ENCODE data around the gene TCF4. TPM values are rescaled to one million over a fixed set of nuclear protein-coding genes. Genes with fewer than 3 reads are reported as not detected.

The TCF4 gene
- total and polyA plus RNA-seq, 2 donors: 46.3 to 464 TPM

DNA sequence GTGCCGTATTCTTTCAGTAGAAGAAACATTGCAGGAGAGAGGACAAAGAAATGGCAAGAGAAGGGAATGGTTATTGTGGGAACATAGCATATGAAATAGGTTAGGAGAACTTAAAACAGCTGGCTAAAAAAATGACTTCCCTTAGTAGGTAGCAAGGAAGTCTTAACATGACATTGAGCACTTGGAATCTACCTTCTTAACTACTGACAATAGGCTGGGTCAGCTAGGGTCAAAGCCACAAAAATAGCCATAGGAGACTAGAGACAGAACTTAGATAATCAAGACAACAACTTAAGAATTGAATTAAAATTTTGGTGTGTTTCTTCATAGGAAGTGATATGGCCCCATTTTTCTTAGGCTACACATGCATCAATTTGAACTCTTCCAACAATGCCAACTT, 227.9 kb downstream of the TCF4 start:
- Histone ChIP-seq H3K4me3 (ENCODE audit: low read depth, low read length) (no peak overlapping the region), H3K27ac (ENCODE audit: low read depth) (no peak overlapping the region), H3K36me3 (ENCODE audit: insufficient read depth) (no peaks in the 10 kb centered on the region), H3K4me1 (ENCODE audit: insufficient read depth) (no peaks in the 10 kb centered on the region)
- DNase-seq (ENCODE audit: extremely low spot score): no peak
- 98% methylated on average over 1 of the region's 1 CpG for WGBS

DNA sequence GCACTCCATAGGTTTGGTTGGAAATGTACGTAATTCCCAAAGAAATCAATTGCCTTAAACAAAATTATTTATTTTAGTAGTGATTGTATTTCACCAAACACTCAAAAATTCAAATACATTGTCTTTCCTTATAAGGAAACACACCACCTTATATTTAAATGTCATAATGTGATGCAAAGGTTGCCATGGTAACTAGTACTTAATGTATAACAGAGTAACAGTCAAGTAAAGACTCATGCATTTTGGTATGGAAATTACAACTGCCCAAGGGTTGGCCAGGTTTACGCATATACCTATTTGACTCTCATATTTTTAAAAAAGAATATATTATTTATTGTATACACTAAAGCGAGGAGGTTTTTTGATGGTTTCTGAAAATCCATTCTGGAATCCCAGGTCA, 231.2 kb downstream of the TCF4 start:
- Histone ChIP-seq H3K36me3 (ENCODE audit: insufficient read depth) (no peaks in the 10 kb centered on the region), H3K27ac (ENCODE audit: low read depth) (no peak overlapping the region), H3K4me1 (ENCODE audit: insufficient read depth) (no peaks in the 10 kb centered on the region), H3K4me3 (ENCODE audit: low read depth, low read length) (no peak overlapping the region)
- 98% methylated on average over 3 of the region's 3 CpGs for WGBS
- DNase-seq (ENCODE audit: extremely low spot score): no peak

DNA sequence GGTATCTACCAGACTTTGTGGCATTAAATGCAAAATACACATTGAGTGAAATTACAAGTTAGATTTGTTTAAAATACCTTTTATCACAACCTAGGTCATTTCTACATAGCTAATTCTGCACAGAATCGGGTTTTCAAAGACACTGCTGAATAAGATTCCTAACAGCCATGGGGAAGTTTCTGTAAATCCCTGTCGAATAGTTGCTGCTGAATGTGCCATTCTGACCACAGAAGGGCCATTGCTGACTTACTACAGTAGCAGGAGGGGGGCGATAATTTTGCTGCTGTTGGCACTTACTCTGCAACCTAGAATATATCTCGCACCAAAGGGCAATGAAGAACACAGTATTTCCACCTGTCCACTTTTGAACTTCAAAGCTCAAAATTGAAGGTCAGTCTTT, 232.8 kb downstream of the TCF4 start:
- whole genome bisulfite sequencing: 75% methylated on average over 4 of the region's 4 CpGs
- no peak overlapping the region for H3K4me3 ChIP-seq (ENCODE audit: low read depth, low read length)
- H3K4me1 ChIP-seq (ENCODE audit: insufficient read depth): no peaks in the 10 kb centered on the region
- no peaks in the 10 kb centered on the region for H3K36me3 ChIP-seq (ENCODE audit: insufficient read depth)
- no peak overlapping the region for H3K27ac ChIP-seq (ENCODE audit: low read depth)
- DNase-seq (ENCODE audit: extremely low spot score): no peak

DNA sequence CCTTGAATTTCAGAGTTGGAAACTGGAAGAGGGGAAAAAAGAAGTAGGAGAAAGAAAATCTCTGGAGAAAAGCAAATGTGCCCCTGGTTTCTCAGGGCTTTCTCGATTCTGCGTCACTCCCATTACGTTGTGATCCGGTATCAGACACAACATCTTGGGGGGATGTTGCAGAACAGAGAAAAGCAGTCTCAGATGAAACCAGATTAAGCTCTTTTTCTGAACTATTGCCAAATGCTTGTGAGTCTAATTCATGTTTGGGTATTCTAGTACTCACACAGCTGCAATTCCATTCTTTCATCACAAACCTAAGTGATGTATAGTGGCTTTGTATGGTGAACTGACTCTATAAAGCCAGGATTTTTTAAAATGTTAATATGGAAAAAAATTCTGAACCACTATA, 233.2 kb downstream of the TCF4 start:
- H3K4me3 ChIP-seq (ENCODE audit: low read depth, low read length): no peak overlapping the region
- no peak for DNase-seq (ENCODE audit: extremely low spot score)
- no peaks in the 10 kb centered on the region for H3K36me3 ChIP-seq (ENCODE audit: insufficient read depth)
- H3K27ac ChIP-seq (ENCODE audit: low read depth): no peak overlapping the region
- H3K4me1 ChIP-seq (ENCODE audit: insufficient read depth): no peaks in the 10 kb centered on the region
- WGBS: 72% methylated on average over 4 of the region's 4 CpGs

DNA sequence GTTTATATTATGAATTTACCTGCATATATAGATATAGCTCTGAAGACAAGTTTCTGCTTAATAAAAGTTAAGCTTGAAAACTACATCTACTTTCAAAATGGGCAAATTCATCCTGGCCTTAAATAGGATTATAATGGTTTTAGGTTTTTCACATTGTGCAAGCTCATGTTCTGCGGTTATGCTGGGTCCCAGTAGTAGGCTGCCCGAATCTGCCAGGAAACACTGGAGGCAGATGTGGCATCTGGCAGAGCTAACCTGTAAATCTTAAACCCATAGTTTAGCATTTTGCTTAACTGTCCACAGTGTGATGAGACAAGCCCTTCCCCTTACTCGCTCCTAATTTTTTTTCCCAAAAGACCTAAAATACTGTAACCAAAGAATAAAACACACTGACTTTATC, 234.2 kb downstream of the TCF4 start:
- Histone ChIP-seq H3K36me3 (ENCODE audit: insufficient read depth) (no peaks in the 10 kb centered on the region), H3K27ac (ENCODE audit: low read depth) (no peak overlapping the region), H3K4me1 (ENCODE audit: insufficient read depth) (no peaks in the 10 kb centered on the region), H3K4me3 (ENCODE audit: low read depth, low read length) (no peak overlapping the region)
- WGBS: 74% methylated on average over 3 of the region's 3 CpGs
- DNase-seq (ENCODE audit: extremely low spot score): no peak

DNA sequence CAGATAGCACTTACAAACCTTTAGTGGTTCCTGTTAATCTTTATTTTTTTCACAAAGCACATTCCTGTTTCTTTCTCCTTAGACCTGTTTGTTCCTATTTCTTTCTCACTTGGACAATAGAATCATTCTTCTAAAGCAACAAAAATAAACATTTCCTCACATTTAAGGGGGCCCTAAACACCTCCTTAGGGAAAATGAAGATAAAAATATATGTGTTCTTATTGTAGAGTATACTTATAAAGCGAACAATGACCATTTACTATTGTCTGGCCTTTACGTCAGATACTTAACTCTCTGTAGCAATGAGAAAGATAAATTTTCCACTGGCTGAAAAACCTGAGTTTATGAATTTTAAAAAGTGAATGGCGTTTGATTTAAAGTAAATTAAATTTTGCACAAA, 234.6 kb downstream of the TCF4 start:
- H3K4me3 ChIP-seq (ENCODE audit: low read depth, low read length): no peak overlapping the region
- DNase-seq (ENCODE audit: extremely low spot score): no peak
- H3K4me1 ChIP-seq (ENCODE audit: insufficient read depth): no peaks in the 10 kb centered on the region
- H3K36me3 ChIP-seq (ENCODE audit: insufficient read depth): no peaks in the 10 kb centered on the region
- 83% methylated on average over 3 of the region's 3 CpGs for WGBS
- H3K27ac ChIP-seq (ENCODE audit: low read depth): no peak overlapping the region

DNA sequence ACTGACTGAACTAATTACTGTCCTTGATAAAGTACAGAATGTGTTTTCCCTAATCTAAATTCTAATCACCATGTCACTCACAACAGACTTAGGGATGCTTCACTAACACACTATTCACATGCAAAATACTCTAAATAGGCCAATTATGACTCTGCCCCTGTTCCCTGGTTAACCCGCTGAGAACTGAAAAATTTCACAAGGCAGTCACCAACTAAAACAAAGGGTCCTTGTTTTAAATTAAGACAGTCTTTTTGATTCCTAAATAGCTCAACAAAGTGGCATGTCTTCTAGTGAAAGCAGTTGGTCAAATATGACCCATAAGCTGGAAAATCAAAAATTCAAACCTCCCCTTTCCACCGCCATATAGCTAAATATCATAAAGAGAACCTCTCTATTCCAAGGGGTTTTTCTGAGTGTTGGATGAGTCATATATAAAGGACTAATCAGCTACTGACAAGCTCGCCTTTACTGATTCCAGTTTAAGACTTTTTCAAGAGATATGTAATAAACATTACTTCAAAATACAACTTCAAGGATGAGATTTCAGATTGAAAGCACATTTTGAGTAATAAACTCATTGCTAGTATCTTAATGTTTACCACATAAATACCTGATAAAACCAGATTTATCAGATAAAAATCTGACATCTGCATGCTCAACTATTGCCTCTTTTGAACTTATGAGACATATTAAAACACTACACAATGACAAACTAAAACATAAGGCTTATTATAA, 235.8 kb downstream of the TCF4 start:
- Histone ChIP-seq H3K4me3 (ENCODE audit: low read depth, low read length) (no peak overlapping the region), H3K27ac (ENCODE audit: low read depth) (no peak overlapping the region), H3K36me3 (ENCODE audit: insufficient read depth) (no peaks in the 10 kb centered on the region), H3K4me1 (ENCODE audit: insufficient read depth) (no peaks in the 10 kb centered on the region)
- 86% methylated on average over 3 of the region's 3 CpGs for WGBS
- no peak for DNase-seq (ENCODE audit: extremely low spot score)

DNA sequence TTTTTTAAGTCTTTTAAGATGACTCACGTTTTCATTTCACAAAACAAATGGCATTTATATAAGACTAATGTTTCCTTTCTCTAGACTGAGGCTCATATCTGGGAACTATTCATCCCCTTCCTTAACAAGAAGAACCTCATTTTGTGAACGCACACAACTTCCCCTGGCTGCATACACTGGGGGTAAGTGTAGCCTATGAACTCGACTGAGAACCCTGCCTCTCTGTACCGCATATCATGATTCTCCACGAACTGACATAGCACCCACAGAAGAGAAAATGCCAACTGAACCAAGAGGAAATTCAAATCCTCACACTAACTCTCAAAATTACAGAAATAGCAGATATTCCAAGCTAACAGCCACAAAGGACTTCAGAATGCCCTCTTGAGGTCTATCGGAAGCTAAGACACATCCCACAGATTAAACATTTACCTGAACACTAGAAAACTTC, 236.7 kb downstream of the TCF4 start:
- no peak for DNase-seq (ENCODE audit: extremely low spot score)
- Histone ChIP-seq H3K36me3 (ENCODE audit: insufficient read depth) (no peaks in the 10 kb centered on the region), H3K4me1 (ENCODE audit: insufficient read depth) (no peaks in the 10 kb centered on the region), H3K27ac (ENCODE audit: low read depth) (no peak overlapping the region), H3K4me3 (ENCODE audit: low read depth, low read length) (no peak overlapping the region)
- 71% methylated on average over 6 of the region's 6 CpGs for WGBS

DNA sequence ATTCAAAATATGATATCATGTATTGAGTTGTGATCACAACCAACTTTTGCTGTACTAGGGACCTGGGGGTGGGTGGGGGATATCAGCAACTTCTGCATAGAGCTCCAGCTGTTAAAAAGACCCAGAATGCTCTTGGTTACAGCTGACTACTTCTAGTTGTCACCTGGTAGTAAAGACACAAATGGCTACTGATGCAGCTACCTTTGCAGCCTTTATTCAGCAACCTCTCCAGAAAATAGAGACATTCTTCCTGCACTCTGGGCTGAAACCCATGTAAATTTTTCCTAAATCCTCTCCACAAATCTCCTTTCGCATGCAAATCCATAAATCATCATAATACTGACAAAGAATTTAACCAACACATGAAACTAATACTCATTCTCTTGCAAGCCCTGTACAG, 238.3 kb downstream of the TCF4 start:
- DNase-seq (ENCODE audit: extremely low spot score): no peak
- Histone ChIP-seq H3K27ac (ENCODE audit: low read depth) (no peak overlapping the region), H3K36me3 (ENCODE audit: insufficient read depth) (no peaks in the 10 kb centered on the region), H3K4me1 (ENCODE audit: insufficient read depth) (no peaks in the 10 kb centered on the region), H3K4me3 (ENCODE audit: low read depth, low read length) (no peak overlapping the region)
- 30% methylated on average over 1 of the region's 1 CpG for WGBS

DNA sequence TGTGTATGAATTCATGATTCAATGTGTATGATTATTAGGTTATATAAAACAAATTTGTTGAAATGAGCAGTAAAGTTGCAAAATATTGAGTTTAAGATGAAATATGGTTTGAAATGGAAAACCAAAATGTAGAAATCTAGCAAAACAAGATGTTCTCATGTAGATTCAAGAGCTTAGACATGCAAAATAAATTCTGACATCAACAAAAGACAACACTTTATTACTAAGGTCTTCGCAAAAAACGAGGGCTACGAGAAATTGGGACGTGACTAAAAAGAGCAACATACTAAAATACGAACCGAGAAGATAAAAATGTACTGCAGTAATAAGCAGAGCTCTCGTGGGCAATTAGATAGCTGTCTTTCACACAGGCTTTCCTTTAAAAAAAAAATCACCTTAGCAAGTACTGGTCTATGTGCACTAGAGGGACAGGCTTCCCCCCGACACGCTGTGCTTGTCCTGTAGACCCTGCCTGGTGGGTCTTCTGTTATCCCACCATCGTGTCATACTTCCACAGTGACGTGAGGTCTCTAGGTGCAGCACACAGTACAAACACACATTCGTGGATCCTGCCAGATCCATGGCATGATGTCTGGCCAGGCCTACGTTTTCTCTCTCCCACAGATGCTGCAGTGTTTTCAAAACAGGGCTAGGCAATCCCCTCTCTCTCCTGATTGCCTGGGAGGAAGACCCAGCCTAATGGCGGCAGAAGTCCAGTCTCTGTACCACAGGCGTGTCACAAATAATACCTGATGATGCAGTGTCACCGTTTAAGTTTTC, 240.8 kb downstream of the TCF4 start:
- H3K36me3 ChIP-seq (ENCODE audit: insufficient read depth): no peaks in the 10 kb centered on the region
- DNase-seq (ENCODE audit: extremely low spot score): no peak
- WGBS: 84% methylated on average over 16 of the region's 16 CpGs
- no peak overlapping the region for H3K4me3 ChIP-seq (ENCODE audit: low read depth, low read length)
- no peak overlapping the region for H3K27ac ChIP-seq (ENCODE audit: low read depth)
- H3K4me1 ChIP-seq (ENCODE audit: insufficient read depth): no peaks in the 10 kb centered on the region

DNA sequence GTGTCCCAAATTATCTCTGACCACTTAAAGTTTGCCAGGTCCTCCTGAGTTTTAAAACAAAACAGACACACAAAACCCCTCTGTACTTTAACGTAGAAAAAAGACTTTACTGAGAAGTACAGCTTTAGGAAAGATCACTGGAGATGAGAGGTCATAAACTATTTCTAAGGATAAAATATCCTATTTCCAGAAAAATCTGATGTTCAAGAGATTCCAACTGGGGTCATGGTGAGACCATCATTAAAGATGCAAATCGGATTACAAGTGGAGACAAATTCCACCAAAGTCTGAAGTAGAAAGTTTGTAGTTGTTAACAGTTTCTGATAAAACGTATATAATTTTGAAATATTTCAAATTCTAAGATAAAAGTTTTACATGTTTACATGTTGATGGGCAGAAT, 241.6 kb downstream of the TCF4 start:
- H3K27ac ChIP-seq (ENCODE audit: low read depth): no peak overlapping the region
- no peak for DNase-seq (ENCODE audit: extremely low spot score)
- no peak overlapping the region for H3K4me3 ChIP-seq (ENCODE audit: low read depth, low read length)
- no peaks in the 10 kb centered on the region for H3K4me1 ChIP-seq (ENCODE audit: insufficient read depth)
- no peaks in the 10 kb centered on the region for H3K36me3 ChIP-seq (ENCODE audit: insufficient read depth)
- WGBS: 45% methylated on average over 3 of the region's 3 CpGs

DNA sequence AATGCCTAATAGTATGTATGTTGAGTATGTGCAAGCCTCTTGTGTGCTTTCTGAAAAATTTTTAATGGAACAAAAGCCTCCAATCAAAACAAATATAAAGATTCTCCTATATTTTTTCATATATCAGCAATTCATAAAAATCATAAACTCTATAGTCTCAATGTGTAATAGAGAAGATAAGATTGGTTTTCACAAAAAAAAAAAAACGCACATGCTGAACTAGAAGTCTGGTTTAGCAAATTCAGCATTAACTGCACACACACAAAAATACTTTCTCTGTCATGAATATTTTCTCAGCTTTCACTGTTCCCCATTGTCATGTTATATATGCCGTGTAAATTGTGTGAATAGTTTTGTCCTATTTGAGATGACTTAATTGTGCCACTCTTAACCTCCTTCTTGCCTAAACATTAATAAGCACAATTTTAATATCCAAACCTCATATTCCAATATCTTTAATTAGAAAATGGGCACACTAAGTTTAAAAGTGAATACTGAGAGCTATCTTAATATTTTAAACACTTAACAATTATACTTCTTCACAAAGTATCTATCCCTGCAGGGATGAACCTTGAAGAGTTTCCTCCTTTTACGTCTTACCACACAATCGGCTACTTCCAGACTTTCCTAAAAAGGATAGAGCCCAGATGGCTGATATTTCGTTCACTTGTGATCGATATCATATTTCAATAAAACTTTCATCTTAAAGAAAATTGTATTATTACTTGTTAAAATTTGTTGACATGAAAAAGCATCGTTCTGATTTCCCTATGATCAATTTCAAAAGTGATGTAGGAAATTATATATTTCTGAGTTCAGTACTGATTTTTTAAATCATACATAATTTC, 242.7 kb downstream of the TCF4 start:
- 89% methylated on average over 7 of the region's 7 CpGs for WGBS
- no peaks in the 10 kb centered on the region for H3K36me3 ChIP-seq (ENCODE audit: insufficient read depth)
- H3K4me3 ChIP-seq (ENCODE audit: low read depth, low read length): no peak overlapping the region
- no peak overlapping the region for H3K27ac ChIP-seq (ENCODE audit: low read depth)
- no peak for DNase-seq (ENCODE audit: extremely low spot score)
- no peaks in the 10 kb centered on the region for H3K4me1 ChIP-seq (ENCODE audit: insufficient read depth)

DNA sequence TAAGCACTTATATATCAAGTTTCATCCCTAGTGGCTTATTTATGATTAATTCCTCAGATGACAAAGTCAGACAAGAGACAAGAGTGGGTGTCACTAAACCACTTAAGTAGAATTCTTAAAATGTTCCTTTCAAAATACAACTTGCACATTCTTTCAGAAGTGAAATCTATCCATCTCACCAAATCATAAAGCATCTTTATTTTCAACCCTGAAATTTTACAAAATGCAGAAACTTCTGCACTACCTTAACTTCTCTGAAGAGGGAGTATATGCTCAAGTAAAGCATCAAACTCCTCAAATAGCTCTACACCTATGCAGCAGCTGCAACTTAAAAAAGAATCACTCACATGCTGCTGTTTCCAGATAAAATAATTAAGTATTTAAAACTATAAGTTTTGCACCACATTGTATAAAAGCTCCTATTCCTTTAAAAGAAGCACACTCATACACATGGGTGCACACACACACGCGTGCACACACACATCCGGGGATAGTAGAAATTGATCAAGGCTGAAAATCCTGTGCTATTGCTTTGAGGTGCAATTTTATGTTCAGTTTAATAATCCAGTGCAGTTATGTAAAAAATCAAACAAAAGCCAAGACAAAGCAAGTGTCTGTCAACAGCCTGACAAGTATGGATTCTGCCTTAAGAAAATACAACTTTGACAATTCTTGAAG, 244.5 kb downstream of the TCF4 start:
- no peak for DNase-seq (ENCODE audit: extremely low spot score)
- H3K4me1 ChIP-seq (ENCODE audit: insufficient read depth): no peaks in the 10 kb centered on the region
- 79% methylated on average over 3 of the region's 3 CpGs for WGBS
- H3K27ac ChIP-seq (ENCODE audit: low read depth): no peak overlapping the region
- no peaks in the 10 kb centered on the region for H3K36me3 ChIP-seq (ENCODE audit: insufficient read depth)
- H3K4me3 ChIP-seq (ENCODE audit: low read depth, low read length): no peak overlapping the region
